BLaER1 treated with 17β-estradiol and CSF1 and Interleukin-3, amounts not matched to agents 10 nM and 100 nM (cell line): Measurements from ENCODE around the gene IDE.

Source experiments
- H3K27ac ChIP-seq, 11 experiments: shearing (Covaris generic); formaldehyde crosslinking; 2 replicates each; pipeline ENCODE4 v1.8.1; 2022
- H3K27me3 ChIP-seq, 11 experiments: shearing (Covaris generic); formaldehyde crosslinking; 2 replicates each; pipeline ENCODE4 v1.8.1; 2022
- H3K36me3 ChIP-seq, 11 experiments: shearing (Covaris generic); formaldehyde crosslinking; 2 replicates each; pipeline ENCODE4 v1.8.1; 2022
- H3K4me1 ChIP-seq, 10 experiments: shearing (Covaris generic); formaldehyde crosslinking; 2 replicates each; pipeline ENCODE4 v1.8.1; 2022
- H3K4me2 ChIP-seq, 11 experiments: shearing (Covaris generic); formaldehyde crosslinking; 2 replicates each; pipeline ENCODE4 v1.8.1; 2022
- H3K4me3 ChIP-seq, 10 experiments: shearing (Covaris generic); formaldehyde crosslinking; 2 replicates each; pipeline ENCODE4 v1.8.1; 2022
- H3K9ac ChIP-seq, 11 experiments: shearing (Covaris generic); formaldehyde crosslinking; 2 replicates each; pipeline ENCODE4 v1.8.1; 2022
- H3K9me3 ChIP-seq, 11 experiments: shearing (Covaris generic); formaldehyde crosslinking; replicated peaks in 1 of 11; 2 replicates each; pipeline ENCODE4 v1.8.1; 2022
- H4K20me1 ChIP-seq, 11 experiments: shearing (Covaris generic); formaldehyde crosslinking; 2 replicates each; pipeline ENCODE4 v1.8.1; 2022
- Cebpa-rat ChIP-seq, 11 experiments: shearing (Covaris generic); IDR thresholded peaks; 2 replicates each; pipeline ENCODE4 v1.8.1; 2022

Gene IDE

DNA sequence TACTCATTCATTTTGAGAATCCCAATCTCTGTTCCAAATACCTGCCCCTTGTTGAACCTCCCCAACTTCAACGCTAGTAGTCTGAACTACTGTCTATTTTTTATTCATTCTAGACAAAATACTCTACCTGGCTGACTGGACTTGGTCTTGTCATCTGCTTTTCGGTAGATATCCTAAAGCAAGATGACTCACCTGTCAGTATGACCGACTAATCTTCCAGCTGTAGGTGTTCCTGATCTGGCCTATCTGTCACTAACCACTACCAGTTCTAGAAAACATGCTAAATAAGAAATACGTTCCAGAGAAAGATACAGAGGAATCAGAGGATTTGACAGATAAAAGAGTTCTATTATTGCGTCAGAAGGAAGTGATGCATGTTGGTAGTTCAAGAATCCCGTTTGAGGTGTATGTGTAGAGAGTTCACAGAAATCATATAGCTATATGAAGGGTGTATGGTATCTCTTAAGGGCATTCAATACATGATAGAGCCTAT is 81.1 kb downstream of the IDE start:
- H3K9me3 ChIP-seq, result no peaks in the 10 kb centered on the region
- H3K4me3 ChIP-seq, result no peak overlapping the region
- H3K27me3 ChIP-seq, result no peaks in the 10 kb centered on the region
- TF ChIP-seq Cebpa-rat (IDR thresholded peaks at IDR 0.05), result no peak
- no peak overlapping the region for H3K27ac ChIP-seq
- no peak overlapping the region for H3K9ac ChIP-seq
- H4K20me1 ChIP-seq, result peaks cover 0 to 7% (median 0%) of the 10 kb centered on the region in 11 experiments; a peak in 3 of 22 replicates
- H3K4me2 ChIP-seq, result no peak overlapping the region
- peaks cover 0 to 4% (median under 1%) of the 10 kb centered on the region in 10 experiments; a peak in 10 of 20 replicates for H3K4me1 ChIP-seq
- peaks cover 82 to 100% (median 92%) of the 10 kb centered on the region in 11 experiments for H3K36me3 ChIP-seq

DNA sequence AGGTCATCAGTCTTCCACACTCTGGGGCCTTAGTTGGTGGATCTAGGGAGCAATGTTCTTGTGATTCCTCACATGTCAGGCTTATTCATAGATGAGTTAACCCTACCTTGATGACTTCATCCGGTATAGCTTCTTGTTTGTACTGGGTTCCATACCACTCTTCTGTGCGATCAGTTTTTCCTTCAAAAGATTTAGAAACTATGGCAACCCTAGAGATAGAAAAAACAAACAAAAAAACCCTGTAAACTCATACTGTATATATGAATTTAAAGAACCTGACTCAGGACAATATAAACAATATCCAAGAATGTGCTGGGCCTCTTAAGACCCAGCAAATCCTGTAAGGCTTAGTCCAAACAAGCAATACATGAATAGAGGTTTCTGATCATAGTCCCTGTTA is 83.5 kb downstream of the IDE start:
- Histone ChIP-seq H3K4me2 (no peak overlapping the region), H3K4me3 (no peak overlapping the region), H3K36me3 (peaks cover 73 to 96% (median 87%) of the 10 kb centered on the region in 11 experiments), H3K4me1 (peaks cover 0 to 22% (median 17%) of the 10 kb centered on the region in 10 experiments; a peak in 14 of 20 replicates), H3K27me3 (no peaks in the 10 kb centered on the region), H3K9ac (no peak overlapping the region), H3K27ac (no peak overlapping the region), H3K9me3 (no peaks in the 10 kb centered on the region), H4K20me1 (peaks cover 0 to 17% (median 0%) of the 10 kb centered on the region in 11 experiments; a peak in 4 of 22 replicates)
- no peak for TF ChIP-seq Cebpa-rat (IDR thresholded peaks at IDR 0.05)

DNA sequence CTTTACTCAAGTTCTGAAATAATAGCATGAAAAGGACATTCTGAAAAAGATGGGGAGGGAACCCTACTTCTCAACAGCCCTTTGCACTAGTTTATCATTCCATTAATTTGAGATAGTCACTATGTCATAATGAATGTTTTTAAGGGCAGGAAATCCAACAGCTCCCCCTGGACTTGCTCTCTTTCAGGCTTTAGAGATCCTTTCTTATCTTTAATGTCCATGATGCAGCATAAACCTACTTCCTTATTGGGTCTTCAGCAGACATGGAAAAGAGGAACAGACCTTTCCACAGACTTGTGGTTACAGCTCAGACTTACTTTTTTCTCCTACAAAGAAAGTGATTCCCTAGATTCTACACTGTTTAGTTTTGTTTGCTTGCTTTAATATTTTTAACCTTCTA is 87.3 kb downstream of the IDE start:
- Histone ChIP-seq H3K27me3 (no peaks in the 10 kb centered on the region), H3K4me2 (peak overlapping the region in 7 of 11 experiments; percentile 32 to 83 (median 60); a peak in 13 of 22 replicates), H3K36me3 (peaks cover 77 to 97% (median 85%) of the 10 kb centered on the region in 11 experiments), H3K4me1 (peaks cover 0 to 22% (median 17%) of the 10 kb centered on the region in 10 experiments; a peak in 14 of 20 replicates), H4K20me1 (peaks cover 0 to 17% (median 0%) of the 10 kb centered on the region in 11 experiments; a peak in 4 of 22 replicates), H3K4me3 (no peak overlapping the region), H3K9ac (no peak overlapping the region), H3K27ac (peak overlapping the region in 7 of 11 experiments; percentile 4 to 53 (median 30); a peak in 10 of 22 replicates), H3K9me3 (no peaks in the 10 kb centered on the region)
- TF ChIP-seq Cebpa-rat (IDR thresholded peaks at IDR 0.05), result no peak

DNA sequence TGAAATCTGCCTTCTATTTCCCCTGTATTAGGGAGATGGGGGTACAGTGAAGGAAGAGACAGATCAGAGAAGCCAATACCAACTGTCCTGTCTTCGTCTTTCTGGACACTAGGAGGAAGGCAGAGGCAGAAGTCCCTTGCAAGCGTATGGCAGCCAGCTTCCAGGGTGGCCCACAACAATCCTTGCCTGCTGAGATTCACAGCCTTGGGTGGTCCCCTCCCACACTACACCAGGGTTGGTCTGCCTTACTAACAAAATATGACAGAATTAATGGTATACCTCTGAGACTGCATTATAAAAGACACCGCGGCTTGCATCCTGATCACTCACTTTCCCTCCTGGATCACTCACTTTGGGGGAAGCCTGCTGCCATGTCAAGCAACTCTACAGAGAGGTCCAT is 90.4 kb downstream of the IDE start:
- Histone ChIP-seq H3K36me3 (peaks cover 77 to 97% (median 88%) of the 10 kb centered on the region in 11 experiments), H3K9ac (no peak overlapping the region), H3K4me3 (no peak overlapping the region), H4K20me1 (peaks cover 0 to 17% (median 0%) of the 10 kb centered on the region in 11 experiments; a peak in 4 of 22 replicates), H3K9me3 (no peaks in the 10 kb centered on the region), H3K27ac (no peak overlapping the region), H3K4me2 (no peak overlapping the region), H3K27me3 (no peaks in the 10 kb centered on the region), H3K4me1 (peaks cover 0 to 22% (median 17%) of the 10 kb centered on the region in 10 experiments; a peak in 14 of 20 replicates)
- no peak for TF ChIP-seq Cebpa-rat (IDR thresholded peaks at IDR 0.05)

DNA sequence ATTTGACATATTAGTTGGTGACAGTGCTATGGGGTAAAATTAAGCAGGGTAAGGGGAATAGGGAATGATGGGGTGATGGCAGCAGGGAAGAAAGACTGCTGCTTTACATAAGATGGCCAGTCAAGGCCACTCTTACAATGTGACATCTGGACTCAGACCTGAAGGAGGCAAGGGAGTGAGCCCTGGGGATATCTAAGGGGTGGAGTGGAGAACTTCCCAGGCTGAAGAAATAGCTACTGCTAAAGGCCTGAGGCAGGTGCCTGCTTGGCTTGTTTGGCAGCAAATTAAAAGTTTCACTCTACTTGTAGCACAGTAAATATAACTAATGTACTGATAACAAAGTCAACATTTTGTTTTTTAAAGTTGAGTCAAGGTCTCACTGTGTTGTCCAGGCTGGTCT is 93.5 kb downstream of the IDE start:
- Histone ChIP-seq H3K9ac (no peak overlapping the region), H4K20me1 (peaks cover 0 to under 1% (median 0%) of the 10 kb centered on the region in 11 experiments; a peak in 1 of 22 replicates), H3K4me2 (no peak overlapping the region), H3K36me3 (peaks cover 76 to 99% (median 93%) of the 10 kb centered on the region in 11 experiments), H3K27ac (no peak overlapping the region), H3K4me1 (no peaks in the 10 kb centered on the region), H3K4me3 (no peak overlapping the region), H3K27me3 (no peaks in the 10 kb centered on the region), H3K9me3 (no peaks in the 10 kb centered on the region)
- no peak for TF ChIP-seq Cebpa-rat (IDR thresholded peaks at IDR 0.05)

DNA sequence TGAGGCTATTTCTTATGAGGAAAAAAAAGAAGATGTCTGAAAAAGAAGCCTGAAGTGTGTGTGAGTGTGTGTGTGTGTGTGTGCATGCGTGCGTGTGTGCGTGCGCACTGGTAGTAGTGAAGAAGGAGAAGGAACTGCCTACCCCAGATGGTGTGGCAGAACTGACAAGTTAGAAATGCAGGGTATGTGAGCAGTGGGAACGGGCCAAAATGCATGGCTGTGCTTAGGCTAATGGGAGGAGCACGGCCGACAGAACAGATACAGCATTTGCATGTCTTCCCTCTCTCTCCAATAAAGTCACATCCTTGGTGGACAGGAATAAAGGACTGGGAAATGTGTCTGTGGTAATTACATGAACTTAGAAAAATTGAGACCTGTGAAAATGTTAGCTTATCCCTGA is 94.3 kb downstream of the IDE start:
- Histone ChIP-seq H3K4me1 (no peaks in the 10 kb centered on the region), H3K4me3 (no peak overlapping the region), H3K36me3 (peaks cover 76 to 99% (median 93%) of the 10 kb centered on the region in 11 experiments), H3K4me2 (no peak overlapping the region), H4K20me1 (no peaks in the 10 kb centered on the region; a peak in 1 of 22 replicates), H3K27me3 (no peaks in the 10 kb centered on the region), H3K27ac (no peak overlapping the region), H3K9me3 (no peaks in the 10 kb centered on the region), H3K9ac (no peak overlapping the region)
- no peak for TF ChIP-seq Cebpa-rat (IDR thresholded peaks at IDR 0.05)

DNA sequence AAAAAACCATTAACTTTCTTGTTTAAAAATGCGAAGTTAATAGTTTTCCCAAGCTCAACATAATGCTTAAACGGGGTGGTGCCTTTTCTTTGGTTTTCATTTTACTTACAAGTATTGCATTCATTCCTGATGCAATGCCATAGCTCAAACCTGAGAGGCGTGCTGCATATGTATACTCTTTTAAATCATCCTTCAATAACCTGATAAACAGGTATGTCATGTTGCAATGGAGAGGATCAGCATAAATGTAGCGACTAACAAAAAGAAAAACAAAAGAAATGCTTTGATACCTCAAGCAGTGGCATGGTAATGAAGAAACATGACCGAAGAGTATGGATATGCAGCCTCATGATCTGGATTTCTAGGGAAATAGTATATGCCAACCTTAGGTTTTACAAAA is 95.4 kb downstream of the IDE start:
- no peaks in the 10 kb centered on the region; a peak in 1 of 22 replicates for H4K20me1 ChIP-seq

DNA sequence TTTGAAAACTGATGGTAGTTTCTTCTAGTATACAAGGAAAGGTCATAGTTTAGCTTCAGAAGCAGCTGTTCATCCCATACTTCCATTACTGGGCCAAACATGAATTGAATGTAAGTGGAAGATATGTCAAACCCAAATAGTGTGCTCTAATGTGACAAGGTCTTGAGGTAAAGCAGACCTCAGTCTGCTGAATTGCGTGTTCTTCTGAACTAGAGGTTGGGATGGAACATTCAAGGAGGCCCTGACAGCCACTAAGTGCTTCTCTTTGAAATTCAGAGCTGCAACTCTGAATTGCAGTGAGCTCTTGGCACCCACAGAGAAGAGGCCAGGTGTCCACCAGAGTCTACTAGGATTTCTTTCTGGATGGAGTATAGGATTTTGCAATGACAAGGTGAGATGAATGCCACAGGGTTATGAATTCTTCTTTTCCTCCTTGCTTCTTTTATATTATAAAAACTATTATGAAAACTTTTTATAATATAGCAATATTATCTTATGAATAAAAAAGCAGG is 98.5 kb downstream of the IDE start:
- TF ChIP-seq Cebpa-rat (IDR thresholded peaks at IDR 0.05), result no peak
- Histone ChIP-seq H3K36me3 (peaks cover 76 to 100% (median 94%) of the 10 kb centered on the region in 11 experiments), H3K4me1 (no peaks in the 10 kb centered on the region)

More for the DNA sequence above, 95.4 kb downstream of the IDE start:
- no peak overlapping the region for H3K4me2 ChIP-seq
- H3K27ac ChIP-seq, result no peak overlapping the region
- TF ChIP-seq Cebpa-rat (IDR thresholded peaks at IDR 0.05), result no peak
- H3K9ac ChIP-seq, result no peak overlapping the region
- H3K4me3 ChIP-seq, result no peak overlapping the region
- no peaks in the 10 kb centered on the region for H3K9me3 ChIP-seq
- H3K4me1 ChIP-seq, result no peaks in the 10 kb centered on the region
- H3K36me3 ChIP-seq, result peaks cover 70 to 99% (median 93%) of the 10 kb centered on the region in 11 experiments
- no peaks in the 10 kb centered on the region for H3K27me3 ChIP-seq

DNA sequence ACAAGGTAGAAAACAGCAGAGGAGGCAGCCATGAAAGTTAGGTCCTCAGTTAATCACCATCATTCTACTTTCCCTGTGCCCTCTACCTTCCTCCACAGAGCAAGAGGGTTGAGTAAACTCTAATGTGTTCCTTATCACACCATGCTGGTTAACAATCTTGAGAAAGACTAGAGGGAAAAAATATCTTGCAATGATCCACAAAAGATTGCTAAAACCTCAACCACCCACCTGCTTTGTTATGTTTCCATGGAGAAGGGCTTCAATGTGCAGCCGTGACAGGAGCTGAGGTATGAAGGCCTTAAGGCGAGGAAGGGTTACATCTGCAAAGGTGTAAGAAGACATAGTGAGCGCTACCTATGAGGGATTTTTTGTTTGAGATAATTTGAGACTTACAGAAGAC is 103.9 kb downstream of the IDE start:
- Histone ChIP-seq H3K9ac (no peak overlapping the region), H3K4me1 (no peaks in the 10 kb centered on the region), H4K20me1 (no peaks in the 10 kb centered on the region), H3K4me2 (no peak overlapping the region), H3K27ac (no peak overlapping the region), H3K27me3 (no peaks in the 10 kb centered on the region), H3K9me3 (no peaks in the 10 kb centered on the region), H3K36me3 (peaks cover 82 to 100% (median 96%) of the 10 kb centered on the region in 11 experiments), H3K4me3 (no peak overlapping the region)
- TF ChIP-seq Cebpa-rat (IDR thresholded peaks at IDR 0.05), result no peak

More for the DNA sequence above, 98.5 kb downstream of the IDE start:
- Histone ChIP-seq H3K27ac (no peak overlapping the region), H3K4me3 (no peak overlapping the region), H3K9ac (no peak overlapping the region), H3K27me3 (no peaks in the 10 kb centered on the region), H3K9me3 (no peaks in the 10 kb centered on the region), H3K4me2 (no peak overlapping the region), H4K20me1 (no peaks in the 10 kb centered on the region)

DNA sequence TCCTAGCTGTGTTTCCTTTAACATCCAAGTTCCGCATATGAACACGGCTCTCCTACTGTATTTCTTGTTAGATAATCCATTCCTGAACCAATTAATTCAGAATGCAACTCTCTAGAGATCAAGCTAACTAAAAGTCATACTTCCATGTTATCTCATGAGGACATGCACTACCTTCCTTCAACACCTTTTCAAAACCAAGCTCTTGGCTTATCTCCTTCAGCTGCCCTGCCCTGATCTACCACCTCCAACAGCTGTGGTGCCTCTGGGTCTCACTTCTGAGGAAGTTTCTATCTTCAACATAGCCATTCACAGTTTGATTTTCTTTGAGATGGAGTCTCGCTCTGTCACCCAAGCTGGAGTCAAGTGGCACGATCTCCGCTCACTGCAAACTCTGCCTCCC is 109.5 kb downstream of the IDE start:
- no peaks in the 10 kb centered on the region for H3K4me1 ChIP-seq
- H4K20me1 ChIP-seq, result no peaks in the 10 kb centered on the region
- no peaks in the 10 kb centered on the region for H3K9me3 ChIP-seq
- H3K36me3 ChIP-seq, result peaks cover 95 to 100% (median 98%) of the 10 kb centered on the region in 11 experiments
- H3K27ac ChIP-seq, result no peak overlapping the region
- no peak overlapping the region for H3K4me2 ChIP-seq
- no peak overlapping the region for H3K9ac ChIP-seq
- H3K27me3 ChIP-seq, result no peaks in the 10 kb centered on the region
- no peak for TF ChIP-seq Cebpa-rat (IDR thresholded peaks at IDR 0.05)
- H3K4me3 ChIP-seq, result no peak overlapping the region
